Thoracic aorta (tissue), 2 donors: ENCODE results near the gene GNAS. TPM values are rescaled to one million over a fixed set of nuclear protein-coding genes. Genes with fewer than 3 reads are reported as not detected.
A peak's percentile ranks its signal among the peaks of the same experiment; 100 is the strongest.

Source experiments
- ATAC-seq: fragments of 150-250 bp; one replicate; pipeline ENCODE4 v1.8.0; 2017; ENCODE audit warnings: low read depth; ENCODE audit not compliant: insufficient number of reproducible peaks, low FRiP score
- DNase-seq: peaks from one replicate; pipeline ENCODE4 v3.0.0-alpha.2; 2020; ENCODE audit warnings: low spot score
- H3K27ac ChIP-seq, 2 donors: fragments of 200-600 bp; sonication (generic); 1 replicate in 1 of 2; 2 replicates in 1 of 2; pipeline ENCODE4 v1.5.1; 2016; ENCODE audit warnings: mild to moderate bottlenecking in 2 of 2, moderate library complexity in 2 of 2
- H3K27me3 ChIP-seq: fragments of 200-600 bp; sonication (generic); replicated peaks from 2 replicates; pipeline ENCODE4 v1.6.0; 2016; ENCODE audit warnings: mild to moderate bottlenecking; ENCODE audit not compliant: insufficient read depth
- H3K36me3 ChIP-seq: fragments of 200-600 bp; sonication (generic); one replicate; pipeline ENCODE4 v1.5.1; 2016
- H3K4me1 ChIP-seq, 2 donors: fragments of 200-600 bp; sonication (generic); 1 replicate in 1 of 2; 2 replicates in 1 of 2; pipeline versions ENCODE4 v1.5.1 to v1.6.0; 2016; ENCODE audit warnings: low read depth in 2 of 2, mild to moderate bottlenecking in 1 of 2; ENCODE audit not compliant: control insufficient read depth in 1 of 2
- H3K4me3 ChIP-seq: fragments of 200-600 bp; sonication (generic); 2 replicates; pipeline ENCODE4 v1.5.1; 2016; ENCODE audit warnings: mild to moderate bottlenecking
- H3K9me3 ChIP-seq: fragments of 200-600 bp; sonication (generic); 2 replicates; pipeline ENCODE4 v1.5.1; 2016
- CTCF ChIP-seq: fragments of 200-600 bp; sonication (generic); IDR thresholded peaks from one replicate; pipeline ENCODE4 v1.5.1; 2019; ENCODE audit warnings: antibody characterized with exemption
- total RNA-seq, 2 donors: library from RNA; depleted of rRNA; stranded (reverse); fragments of >200 nt; gene quantifications; one replicate each; pipeline versions ENCODE4 v1.1.0 to v1.2.3, GENCODE V29; 2016

GNAS gene
- total RNA-seq, 2 donors from 2014 or later, result 742 to 943 TPM

GRCh38 chr20:58880441-58880840, 27.9 kb downstream of the GNAS start:
- Histone ChIP-seq H3K36me3 (no peaks in the 10 kb centered on the region), H3K9me3 (no peaks in the 10 kb centered on the region), H3K4me1 (peaks cover 0 to 10% of the 10 kb centered on the region in 2 donors), H3K27ac (no peak overlapping the region), H3K4me3 (no peak overlapping the region), H3K27me3 (no peaks in the 10 kb centered on the region)
- DNase-seq (no peak), ATAC-seq (no peak)
- no peak for TF ChIP-seq CTCF

- no peak overlapping the region for H3K4me3 ChIP-seq
- H3K27me3 ChIP-seq, result no peaks in the 10 kb centered on the region
- no peaks in the 10 kb centered on the region for H3K36me3 ChIP-seq
- DNase-seq (no peak), ATAC-seq (no peak)
- H3K27ac ChIP-seq, result no peak overlapping the region
- no peaks in the 10 kb centered on the region for H3K9me3 ChIP-seq
- H3K4me1 ChIP-seq, result peaks cover 0 to 10% of the 10 kb centered on the region in 2 donors
- no peak for TF ChIP-seq CTCF
These were observed 28.7 kb downstream of the GNAS start for GRCh38 chr20:58880994-58881752.

- no peaks in the 10 kb centered on the region for H3K27me3 ChIP-seq
- no peak for TF ChIP-seq CTCF
- DNase-seq, result no peak
- no peaks in the 10 kb centered on the region for H3K9me3 ChIP-seq
- H3K4me3 ChIP-seq, result peak overlapping the region; percentile 22
- peak overlapping the region; percentile 7 to 50 for H3K27ac ChIP-seq
- peaks cover 0 to 11% of the 10 kb centered on the region in 2 donors for H3K4me1 ChIP-seq
- no peaks in the 10 kb centered on the region for H3K36me3 ChIP-seq
- ATAC-seq, result no peak
These were observed 30.2 kb downstream of the GNAS start for GRCh38 chr20:58882704-58883089.

GRCh38 chr20:58883241-58883691, 30.8 kb downstream of the GNAS start:
- Histone ChIP-seq H3K27ac (peak overlapping the region; percentile 7 to 50), H3K36me3 (no peaks in the 10 kb centered on the region), H3K4me3 (peak overlapping the region; percentile 22), H3K9me3 (no peaks in the 10 kb centered on the region), H3K4me1 (peaks cover 0 to 17% of the 10 kb centered on the region in 2 donors), H3K27me3 (no peaks in the 10 kb centered on the region)
- DNase-seq (no peak), ATAC-seq (no peak)
- TF ChIP-seq CTCF, result no peak

GRCh38 chr20:58884966-58885365, 32.5 kb downstream of the GNAS start:
- H3K27me3 ChIP-seq, result no peaks in the 10 kb centered on the region
- H3K4me3 ChIP-seq, result no peak overlapping the region
- DNase-seq (no peak), ATAC-seq (no peak)
- no peaks in the 10 kb centered on the region for H3K9me3 ChIP-seq
- H3K4me1 ChIP-seq, result peaks cover 0 to 17% of the 10 kb centered on the region in 2 donors
- H3K27ac ChIP-seq, result no peak overlapping the region
- TF ChIP-seq CTCF, result no peak
- no peaks in the 10 kb centered on the region for H3K36me3 ChIP-seq
